Measurements from ENCODE around the gene ZNF521. TPM values are rescaled to one million over a fixed set of nuclear protein-coding genes. Genes with fewer than 3 reads are reported as not detected.
"Not testable (repeated sequence)": the region's sequence is repeated elsewhere in the genome, so short reads cannot be mapped to it uniquely, and the experiment has no call there.

The ZNF521 gene
- total RNA-seq, 2 donors from 2014 or later = 1.1 TPM; not detected in 1

- ATAC-seq = no peak
- no peak overlapping the region for H3K4me3 Mint-ChIP-seq
- H3K4me1 Mint-ChIP-seq = no peaks in the 10 kb centered on the region
- H3K27me3 Mint-ChIP-seq = no peaks in the 10 kb centered on the region
- no peaks in the 10 kb centered on the region for H3K36me3 Mint-ChIP-seq (ENCODE audit: low read depth)
- no peak for DNase-seq
- H3K9me3 ChIP-seq (ENCODE audit: control insufficient read depth, low read length, poor library complexity, severe bottlenecking) = no peaks in the 10 kb centered on the region
- no peak overlapping the region for H3K27ac Mint-ChIP-seq
Observed at GRCh38 chr18:25056429-25056828, 295.5 kb downstream of the ZNF521 start.

DNA sequence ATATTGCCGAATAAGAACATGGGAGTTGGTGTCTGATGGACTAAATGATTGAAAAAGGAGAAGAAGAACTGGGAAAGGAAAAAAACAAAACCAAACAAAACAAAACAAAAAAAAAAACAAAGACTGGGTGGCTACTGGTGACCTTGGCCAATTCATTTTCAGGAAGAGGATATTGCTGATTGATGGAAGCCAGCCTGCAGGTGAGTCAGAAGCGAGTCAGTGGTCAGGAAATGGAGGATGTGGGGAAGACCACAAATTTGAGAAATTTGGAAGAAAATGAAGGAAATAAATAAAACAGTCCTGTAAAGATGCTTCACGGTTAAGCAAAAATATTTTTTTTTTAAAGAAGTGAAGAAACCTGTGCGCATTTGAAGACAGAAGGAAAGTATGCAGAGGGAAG lies 296.9 kb downstream of the ZNF521 start:
- no peaks in the 10 kb centered on the region for H3K4me1 Mint-ChIP-seq
- no peak overlapping the region for H3K4me3 Mint-ChIP-seq
- no peak overlapping the region for H3K27ac Mint-ChIP-seq
- no peaks in the 10 kb centered on the region for H3K36me3 Mint-ChIP-seq (ENCODE audit: low read depth)
- ATAC-seq (no peak), DNase-seq (no peak)
- no peaks in the 10 kb centered on the region for H3K9me3 ChIP-seq (ENCODE audit: control insufficient read depth, low read length, poor library complexity, severe bottlenecking)
- H3K27me3 Mint-ChIP-seq = no peaks in the 10 kb centered on the region

- Mint-ChIP-seq H3K4me3 (no peak overlapping the region), H3K27ac (no peak overlapping the region), H3K36me3 (ENCODE audit: low read depth) (no peaks in the 10 kb centered on the region), H3K4me1 (no peaks in the 10 kb centered on the region), H3K27me3 (no peaks in the 10 kb centered on the region)
- no peak for ATAC-seq
- no peak for DNase-seq
- H3K9me3 ChIP-seq (ENCODE audit: control insufficient read depth, low read length, poor library complexity, severe bottlenecking) = no peaks in the 10 kb centered on the region
Observed at GRCh38 chr18:25053466-25053865, 298.5 kb downstream of the ZNF521 start.

GRCh38 chr18:25052511-25052921 lies 299.4 kb downstream of the ZNF521 start:
- no peaks in the 10 kb centered on the region for H3K36me3 Mint-ChIP-seq (ENCODE audit: low read depth)
- no peaks in the 10 kb centered on the region for H3K4me1 Mint-ChIP-seq
- H3K27ac Mint-ChIP-seq = no peak overlapping the region
- no peaks in the 10 kb centered on the region for H3K27me3 Mint-ChIP-seq
- no peak overlapping the region for H3K4me3 Mint-ChIP-seq
- H3K9me3 ChIP-seq (ENCODE audit: control insufficient read depth, low read length, poor library complexity, severe bottlenecking) = no peaks in the 10 kb centered on the region
- ATAC-seq = no peak
- DNase-seq = no peak

DNA sequence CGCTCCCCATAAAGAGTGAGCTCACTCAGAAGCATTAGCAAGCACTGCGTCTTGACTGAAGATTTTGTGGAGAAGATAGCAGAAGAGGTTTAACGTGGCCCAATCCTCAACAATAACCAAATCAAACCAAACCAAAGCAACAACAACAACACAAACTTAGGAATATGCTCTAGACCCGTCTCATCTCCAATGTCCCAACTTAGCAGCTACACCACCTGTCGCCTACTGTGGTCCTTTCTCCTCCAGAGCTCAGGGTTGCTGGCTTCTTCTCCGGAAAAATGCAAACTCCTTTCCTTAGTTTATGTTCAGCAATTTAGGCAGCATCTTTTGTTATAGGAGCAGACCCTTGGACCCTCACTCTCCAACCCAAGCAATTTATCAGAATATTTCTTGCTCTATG lies 301.4 kb downstream of the ZNF521 start:
- Mint-ChIP-seq H3K4me1 (no peaks in the 10 kb centered on the region), H3K4me3 (no peak overlapping the region), H3K27me3 (no peaks in the 10 kb centered on the region), H3K27ac (no peak overlapping the region), H3K36me3 (ENCODE audit: low read depth) (no peaks in the 10 kb centered on the region)
- ATAC-seq (no peak), DNase-seq (no peak)
- H3K9me3 ChIP-seq (ENCODE audit: control insufficient read depth, low read length, poor library complexity, severe bottlenecking) = no peaks in the 10 kb centered on the region

- ATAC-seq = no peak
- H3K36me3 Mint-ChIP-seq (ENCODE audit: low read depth) = no peaks in the 10 kb centered on the region
- H3K27me3 Mint-ChIP-seq = no peaks in the 10 kb centered on the region
- H3K9me3 ChIP-seq (ENCODE audit: control insufficient read depth, low read length, poor library complexity, severe bottlenecking) = no peaks in the 10 kb centered on the region
- H3K4me1 Mint-ChIP-seq = no peaks in the 10 kb centered on the region
- no peak overlapping the region for H3K27ac Mint-ChIP-seq
- H3K4me3 Mint-ChIP-seq = no peak overlapping the region
- no peak for DNase-seq
Observed at GRCh38 chr18:25047983-25048382, 304.0 kb downstream of the ZNF521 start.

- H3K4me3 Mint-ChIP-seq = no peak overlapping the region
- ATAC-seq = no peak
Observed at GRCh38 chr18:25047421-25047820, 304.5 kb downstream of the ZNF521 start.

DNA sequence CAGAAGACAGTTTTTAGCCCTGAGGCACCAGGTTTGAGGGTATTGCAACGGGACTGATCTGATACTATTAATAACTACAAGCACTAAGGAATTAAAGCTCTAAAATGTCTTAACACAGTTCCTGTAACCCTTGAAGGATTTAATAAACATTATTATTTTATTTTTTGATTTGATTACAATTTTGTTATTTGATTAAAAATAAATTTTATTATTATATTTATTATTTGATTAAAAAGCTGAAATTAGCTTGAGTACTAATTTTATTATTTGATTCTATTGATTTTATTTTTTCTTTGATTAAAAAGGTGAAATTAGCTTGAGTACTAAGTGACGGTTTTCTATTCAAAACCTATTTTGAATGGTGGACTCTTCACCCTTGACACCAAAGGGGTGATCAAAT lies 307.3 kb downstream of the ZNF521 start:
- no peak overlapping the region for H3K4me3 Mint-ChIP-seq
- ATAC-seq = no peak
- H3K36me3 Mint-ChIP-seq (ENCODE audit: low read depth) = no peaks in the 10 kb centered on the region
- H3K9me3 ChIP-seq (ENCODE audit: control insufficient read depth, low read length, poor library complexity, severe bottlenecking) = no peaks in the 10 kb centered on the region
- DNase-seq = no peak
- no peak overlapping the region for H3K27ac Mint-ChIP-seq
- H3K27me3 Mint-ChIP-seq = no peaks in the 10 kb centered on the region
- H3K4me1 Mint-ChIP-seq = no peaks in the 10 kb centered on the region

More at GRCh38 chr18:25047421-25047820, 304.5 kb downstream of the ZNF521 start:
- H3K36me3 Mint-ChIP-seq (ENCODE audit: low read depth) = no peaks in the 10 kb centered on the region
- H3K4me1 Mint-ChIP-seq = no peaks in the 10 kb centered on the region
- no peaks in the 10 kb centered on the region for H3K27me3 Mint-ChIP-seq
- no peak for DNase-seq
- no peaks in the 10 kb centered on the region for H3K9me3 ChIP-seq (ENCODE audit: control insufficient read depth, low read length, poor library complexity, severe bottlenecking)
- H3K27ac Mint-ChIP-seq = no peak overlapping the region

GRCh38 chr18:25043104-25043503 lies 308.9 kb downstream of the ZNF521 start:
- Mint-ChIP-seq H3K4me3 (no peak overlapping the region), H3K4me1 (no peaks in the 10 kb centered on the region), H3K27ac (no peak overlapping the region), H3K27me3 (no peaks in the 10 kb centered on the region), H3K36me3 (ENCODE audit: low read depth) (no peaks in the 10 kb centered on the region)
- no peaks in the 10 kb centered on the region for H3K9me3 ChIP-seq (ENCODE audit: control insufficient read depth, low read length, poor library complexity, severe bottlenecking)
- DNase-seq (no peak), ATAC-seq (no peak)

- no peak for ATAC-seq
- H3K27me3 Mint-ChIP-seq = no peaks in the 10 kb centered on the region
Observed at GRCh38 chr18:25042641-25043051, 309.3 kb downstream of the ZNF521 start.

GRCh38 chr18:25039781-25040180 lies 312.2 kb downstream of the ZNF521 start:
- ATAC-seq = no peak

More at GRCh38 chr18:25042641-25043051, 309.3 kb downstream of the ZNF521 start:
- no peak for DNase-seq
- Mint-ChIP-seq H3K4me3 (no peak overlapping the region), H3K27ac (no peak overlapping the region), H3K36me3 (ENCODE audit: low read depth) (no peaks in the 10 kb centered on the region), H3K4me1 (no peaks in the 10 kb centered on the region)
- no peaks in the 10 kb centered on the region for H3K9me3 ChIP-seq (ENCODE audit: control insufficient read depth, low read length, poor library complexity, severe bottlenecking)

DNA sequence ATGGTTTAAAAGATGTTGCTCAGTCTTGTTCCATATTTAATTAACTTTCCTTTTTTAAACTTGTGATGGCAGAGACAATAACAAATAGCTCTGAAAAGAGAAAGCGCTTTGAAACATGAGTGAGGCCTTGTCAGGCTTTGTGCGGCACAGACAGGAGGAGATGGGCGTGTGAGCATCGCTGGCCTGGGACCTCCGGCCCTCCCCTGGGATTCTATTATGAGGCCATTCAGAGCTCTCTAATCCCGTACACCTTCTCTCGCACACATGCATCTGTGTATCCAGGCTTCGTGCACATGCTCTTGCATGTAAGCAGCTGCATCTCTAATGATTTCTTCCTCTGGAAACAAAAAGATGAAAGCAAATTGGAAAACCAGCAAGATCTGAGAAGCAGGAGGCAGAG lies 313.7 kb downstream of the ZNF521 start:
- H3K4me3 Mint-ChIP-seq = no peak overlapping the region
- H3K36me3 Mint-ChIP-seq (ENCODE audit: low read depth) = no peaks in the 10 kb centered on the region
- no peaks in the 10 kb centered on the region for H3K27me3 Mint-ChIP-seq
- no peaks in the 10 kb centered on the region for H3K4me1 Mint-ChIP-seq
- no peak for DNase-seq
- no peak for ATAC-seq
- no peaks in the 10 kb centered on the region for H3K9me3 ChIP-seq (ENCODE audit: control insufficient read depth, low read length, poor library complexity, severe bottlenecking)
- no peak overlapping the region for H3K27ac Mint-ChIP-seq

More at GRCh38 chr18:25039781-25040180, 312.2 kb downstream of the ZNF521 start:
- Mint-ChIP-seq H3K36me3 (ENCODE audit: low read depth) (no peaks in the 10 kb centered on the region), H3K4me3 (no peak overlapping the region), H3K4me1 (no peaks in the 10 kb centered on the region), H3K27me3 (no peaks in the 10 kb centered on the region), H3K27ac (no peak overlapping the region)
- DNase-seq = no peak
- H3K9me3 ChIP-seq (ENCODE audit: control insufficient read depth, low read length, poor library complexity, severe bottlenecking) = no peaks in the 10 kb centered on the region

DNA sequence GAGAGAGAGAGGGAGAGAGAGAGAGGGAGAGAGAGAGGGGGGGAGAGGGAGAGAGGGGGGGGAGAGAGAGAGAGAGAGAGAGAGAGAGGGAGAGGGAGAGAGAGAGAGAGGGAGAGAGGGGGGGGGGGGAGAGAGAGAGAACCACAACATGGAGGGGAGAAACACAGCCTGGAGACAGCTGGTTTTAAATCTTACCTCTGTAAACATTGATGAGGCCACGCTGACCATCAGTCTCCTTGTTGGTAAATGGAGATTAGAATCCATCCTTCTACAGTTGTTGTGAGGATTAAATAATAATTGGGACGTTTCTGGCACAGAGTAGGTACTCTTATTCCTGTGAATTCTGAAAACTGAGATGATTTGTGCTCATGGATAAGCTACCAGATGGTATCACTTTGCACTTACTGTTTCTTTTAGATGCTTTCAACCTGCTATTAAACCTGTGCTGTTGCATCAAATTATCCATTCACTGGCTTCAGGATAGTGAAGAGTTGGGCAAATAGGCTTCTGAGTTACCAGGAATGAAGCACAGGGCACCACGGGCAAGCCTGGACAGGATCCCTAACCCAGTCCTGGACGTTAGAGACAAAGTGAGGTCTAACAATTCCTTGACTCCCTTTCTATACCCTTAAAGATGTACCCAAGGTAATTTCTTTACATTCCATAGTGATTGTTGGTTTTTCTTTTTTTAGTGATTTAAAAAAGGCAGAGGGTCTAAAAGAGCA lies 318.1 kb downstream of the ZNF521 start:
- Mint-ChIP-seq H3K4me3 (no peak overlapping the region), H3K27ac (no peak overlapping the region), H3K4me1 (no peaks in the 10 kb centered on the region), H3K27me3 (no peaks in the 10 kb centered on the region), H3K36me3 (ENCODE audit: low read depth) (no peaks in the 10 kb centered on the region)
- DNase-seq (no peak), ATAC-seq (no peak)
- no peaks in the 10 kb centered on the region for H3K9me3 ChIP-seq (ENCODE audit: control insufficient read depth, low read length, poor library complexity, severe bottlenecking)

GRCh38 chr18:25033175-25033574 lies 318.8 kb downstream of the ZNF521 start:
- not testable (repeated sequence) for H3K36me3 Mint-ChIP-seq (ENCODE audit: low read depth); H3K4me1 Mint-ChIP-seq; H3K9me3 ChIP-seq (ENCODE audit: control insufficient read depth, low read length, poor library complexity, severe bottlenecking); ATAC-seq; H3K27ac Mint-ChIP-seq; H3K4me3 Mint-ChIP-seq; DNase-seq; H3K27me3 Mint-ChIP-seq

Data from T-helper 17 cell (primary cell).